IMR-90 (cell line): ENCODE results near the gene ZFYVE28.

ENCODE experiments used
- BHLHE40 ChIP-seq: fragments of 150-350 bp; IDR thresholded peaks from 2 replicates; pipeline ENCODE4 v1.6.1; 2016; ENCODE audit warnings: mild to moderate bottlenecking, low read depth, low read length
- CEBPB ChIP-seq: IDR thresholded peaks from 2 replicates; pipeline ENCODE4 v1.6.1; 2012; ENCODE audit warnings: low read depth, low read length, improper control_type of control experiment
- CTCF ChIP-seq: conservative IDR thresholded peaks from 2 replicates; pipeline ENCODE4 v1.5.1; 2012; ENCODE audit warnings: mild to moderate bottlenecking, low read depth, low read length, improper control_type of control experiment
- ELK1 ChIP-seq: fragments of 150-350 bp; IDR thresholded peaks from 2 replicates; pipeline ENCODE4 v1.6.1; 2016; ENCODE audit warnings: low read depth, mild to moderate bottlenecking, low read length, moderate library complexity, borderline replicate concordance
- MAFK ChIP-seq: IDR thresholded peaks from 2 replicates; pipeline ENCODE4 v1.6.1; 2012; ENCODE audit warnings: low read depth, low read length, improper control_type of control experiment
- MAZ ChIP-seq: IDR thresholded peaks from 2 replicates; pipeline ENCODE4 v1.6.1; 2012; ENCODE audit warnings: low read depth, mild to moderate bottlenecking, low read length, improper control_type of control experiment, moderate library complexity, borderline replicate concordance
- MXI1 ChIP-seq: IDR thresholded peaks from 2 replicates; pipeline ENCODE4 v1.6.1; 2012; ENCODE audit warnings: low read depth, mild to moderate bottlenecking, low read length, moderate library complexity, borderline replicate concordance
- POLR2A ChIP-seq: IDR thresholded peaks from 2 replicates; pipeline ENCODE4 v1.6.1; 2012; ENCODE audit warnings: mild to moderate bottlenecking, low read depth, low read length
- RAD21 ChIP-seq: IDR thresholded peaks from 2 replicates; pipeline ENCODE4 v1.6.1; 2012; ENCODE audit warnings: low read length, improper control_type of control experiment
- RFX5 ChIP-seq: IDR thresholded peaks from 2 replicates; pipeline ENCODE4 v1.8.0; 2012; ENCODE audit warnings: low read depth, mild to moderate bottlenecking, low read length, moderate library complexity
- SMC3 ChIP-seq: fragments of 150-350 bp; IDR thresholded peaks from 2 replicates; pipeline ENCODE4 v1.6.1; 2016; ENCODE audit warnings: low read depth, mild to moderate bottlenecking, antibody characterized with exemption, low read length, moderate library complexity
- TF ChIP-seq, protein P1 (sequence below): fragments of 150-350 bp; IDR thresholded peaks from 2 replicates; pipeline ENCODE4 v1.6.1; 2017; ENCODE audit warnings: mild to moderate bottlenecking, antibody characterized with exemption, low read length, low read depth

DNA sequence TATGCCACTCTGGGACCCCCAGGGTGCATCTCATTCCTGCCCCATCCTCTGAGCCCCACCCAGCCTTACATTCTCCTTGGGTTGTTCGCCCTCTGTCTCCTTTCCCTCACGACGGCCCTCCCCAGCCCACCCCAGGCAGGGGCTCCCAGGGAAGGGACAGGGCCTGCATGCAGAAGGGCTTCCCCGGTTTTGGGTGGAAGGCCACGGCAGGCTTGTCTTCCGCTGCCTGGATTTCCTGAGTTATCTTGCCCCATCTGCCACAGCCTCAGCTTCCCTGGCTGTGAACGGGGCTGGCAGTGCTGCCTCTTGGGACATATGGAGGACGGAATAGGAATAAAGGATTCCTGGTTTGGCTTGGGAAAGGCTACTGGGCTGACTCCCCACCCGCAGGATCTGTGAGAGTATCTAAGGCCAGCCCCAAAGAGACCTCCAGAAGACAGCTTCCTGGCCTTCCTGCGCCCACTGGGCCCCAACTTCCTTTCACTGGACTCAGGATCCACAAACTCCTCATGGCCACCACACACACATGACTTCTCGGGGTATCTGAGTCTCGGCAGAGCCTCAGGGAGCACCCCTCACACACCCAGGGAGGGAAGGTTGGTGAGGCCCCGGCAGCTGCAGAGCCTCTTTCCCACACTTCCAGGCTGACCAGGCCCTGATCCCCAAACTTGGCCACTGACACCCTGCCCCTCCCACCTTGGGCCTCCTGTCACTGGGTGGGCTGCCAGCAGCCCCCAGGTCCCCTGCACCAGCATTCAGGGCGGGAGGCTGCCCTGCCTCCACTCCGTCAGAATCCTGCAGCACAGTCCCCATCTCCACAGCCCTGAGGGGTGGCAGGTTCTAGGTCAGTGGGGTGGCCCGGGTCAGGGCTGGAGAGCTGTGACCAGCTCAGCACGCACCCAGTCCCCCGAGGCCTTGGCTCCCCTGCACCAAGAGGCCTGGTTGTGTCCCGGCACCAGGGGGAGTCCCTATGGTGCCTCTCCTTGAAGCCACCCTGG, 153.0 kb downstream of the ZFYVE28 start:
- TF ChIP-seq CTCF (no peak), POLR2A (no peak), MAFK (no peak), CEBPB (no peak), RAD21 (no peak), SMC3 (peak; percentile 21; the same call in 1 of the 2 replicates), RFX5 (no peak), MXI1 (no peak), ELK1 (no peak), MAZ (no peak), BHLHE40 (no peak)
- TF ChIP-seq, protein P1, sequence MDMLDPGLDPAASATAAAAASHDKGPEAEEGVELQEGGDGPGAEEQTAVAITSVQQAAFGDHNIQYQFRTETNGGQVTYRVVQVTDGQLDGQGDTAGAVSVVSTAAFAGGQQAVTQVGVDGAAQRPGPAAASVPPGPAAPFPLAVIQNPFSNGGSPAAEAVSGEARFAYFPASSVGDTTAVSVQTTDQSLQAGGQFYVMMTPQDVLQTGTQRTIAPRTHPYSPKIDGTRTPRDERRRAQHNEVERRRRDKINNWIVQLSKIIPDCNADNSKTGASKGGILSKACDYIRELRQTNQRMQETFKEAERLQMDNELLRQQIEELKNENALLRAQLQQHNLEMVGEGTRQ = no peak
